Central memory CD4-positive, alpha-beta T cell (primary cell): ENCODE data around the gene TRIM67.
"Not testable (repeated sequence)": the region's sequence is repeated elsewhere in the genome, so short reads cannot be mapped to it uniquely, and the experiment has no call there.

Experiments used
- DNase-seq: peaks from one replicate; pipeline ENCODE4 v3.0.0; 2022

Gene TRIM67

DNA sequence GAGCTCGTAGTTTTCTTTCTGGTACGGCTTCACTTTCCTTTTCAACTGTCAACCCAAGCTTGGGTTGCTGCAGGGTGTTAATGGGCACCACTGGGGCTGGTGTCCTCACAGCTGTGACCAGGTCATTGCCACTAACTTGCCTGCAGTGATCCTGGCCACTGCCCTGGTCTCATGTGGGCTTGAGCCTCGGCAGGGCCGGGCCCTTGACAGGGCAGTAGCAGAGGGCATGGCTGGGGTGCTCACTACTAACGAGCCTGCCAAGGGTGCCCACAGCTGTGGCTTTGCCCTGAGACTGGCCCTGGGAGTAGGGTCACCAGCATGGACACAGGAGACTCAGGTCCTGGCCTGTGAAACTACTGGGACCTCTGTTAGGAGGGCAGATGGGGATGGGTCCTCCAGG, 47.7 kb downstream of the TRIM67 start:
- DNase-seq = no peak

DNA sequence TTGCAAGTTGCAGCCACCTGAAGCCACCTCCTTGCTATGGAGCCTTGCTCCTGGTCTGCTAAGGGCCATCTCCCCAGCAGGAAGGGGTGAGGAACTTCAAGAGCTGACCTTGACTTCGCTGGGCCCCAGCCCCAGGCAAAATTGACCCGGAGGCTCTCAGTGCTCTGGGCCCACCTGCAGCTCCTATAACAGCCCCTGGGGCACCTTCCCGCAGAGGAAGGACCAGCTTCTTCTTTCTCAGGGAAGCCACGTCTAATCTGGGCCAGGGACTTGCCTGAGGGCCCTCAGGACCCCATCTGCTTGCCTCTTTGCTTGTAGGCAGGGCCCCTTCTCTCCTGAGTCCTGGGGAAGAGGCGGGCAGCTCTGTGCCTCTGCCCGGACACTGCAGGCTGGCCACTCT, 48.3 kb downstream of the TRIM67 start:
- DNase-seq = no peak

DNA sequence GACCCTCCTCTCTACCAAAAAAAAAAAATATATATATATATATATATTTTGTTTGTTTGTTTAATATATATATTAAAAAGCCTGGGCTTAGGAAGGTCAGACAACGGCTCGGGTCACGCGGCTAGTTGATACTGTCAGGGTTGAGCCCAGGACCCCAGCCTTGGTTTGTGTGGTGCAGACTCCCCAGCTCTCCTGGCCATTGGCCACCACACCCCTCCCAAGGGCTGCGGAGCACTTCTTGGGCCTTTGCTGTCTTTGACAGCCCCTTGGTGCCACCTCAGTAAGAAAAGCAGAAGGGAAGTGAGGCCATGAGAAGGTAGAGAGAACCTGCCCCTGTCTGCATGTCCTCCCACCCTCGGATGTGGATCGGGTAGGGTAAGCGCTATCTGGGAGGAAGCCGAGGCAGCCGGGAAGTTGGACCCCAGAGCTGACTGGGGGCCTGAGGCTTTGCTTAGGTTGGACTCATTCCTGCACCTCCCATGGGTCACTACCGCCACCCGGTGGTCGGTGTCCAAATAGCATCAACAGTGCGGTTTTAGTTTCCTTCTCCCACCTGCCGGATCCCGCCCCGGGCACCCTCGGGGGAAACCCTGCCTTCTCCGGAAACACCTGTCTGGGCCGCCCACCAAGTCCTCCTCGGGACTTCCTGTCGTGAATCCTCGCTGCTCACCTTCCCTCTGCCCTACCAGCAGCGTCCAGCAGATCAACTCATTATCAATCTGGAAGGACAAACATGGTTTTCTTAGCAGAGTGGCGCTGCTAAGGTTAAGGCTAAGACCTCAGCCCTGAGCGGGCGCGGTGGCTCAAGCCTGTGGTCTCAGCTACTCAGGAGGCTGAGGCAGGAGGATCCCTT, 49.4 kb downstream of the TRIM67 start:
- peak; percentile 78 for DNase-seq

DNA sequence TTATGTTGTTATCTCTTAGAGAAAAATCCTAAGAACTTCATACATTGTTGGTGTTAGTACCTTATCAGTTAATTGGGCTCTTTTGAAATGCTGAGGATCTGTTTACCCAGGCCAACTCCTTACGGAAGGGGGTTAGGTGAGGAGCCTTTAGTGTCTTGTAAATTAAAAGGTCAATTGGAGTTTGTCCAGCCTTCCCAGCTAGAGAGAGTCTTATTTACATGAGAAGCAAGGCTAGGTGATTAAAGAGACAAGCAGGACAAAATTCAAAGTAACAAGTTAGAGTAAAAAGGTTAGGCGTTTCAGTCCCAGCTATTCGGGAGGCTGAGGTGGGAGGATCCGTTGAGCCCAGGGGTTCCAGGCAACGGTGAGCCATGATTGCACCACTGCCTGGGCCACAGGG, 50.4 kb downstream of the TRIM67 start:
- not testable (repeated sequence) for DNase-seq

DNA sequence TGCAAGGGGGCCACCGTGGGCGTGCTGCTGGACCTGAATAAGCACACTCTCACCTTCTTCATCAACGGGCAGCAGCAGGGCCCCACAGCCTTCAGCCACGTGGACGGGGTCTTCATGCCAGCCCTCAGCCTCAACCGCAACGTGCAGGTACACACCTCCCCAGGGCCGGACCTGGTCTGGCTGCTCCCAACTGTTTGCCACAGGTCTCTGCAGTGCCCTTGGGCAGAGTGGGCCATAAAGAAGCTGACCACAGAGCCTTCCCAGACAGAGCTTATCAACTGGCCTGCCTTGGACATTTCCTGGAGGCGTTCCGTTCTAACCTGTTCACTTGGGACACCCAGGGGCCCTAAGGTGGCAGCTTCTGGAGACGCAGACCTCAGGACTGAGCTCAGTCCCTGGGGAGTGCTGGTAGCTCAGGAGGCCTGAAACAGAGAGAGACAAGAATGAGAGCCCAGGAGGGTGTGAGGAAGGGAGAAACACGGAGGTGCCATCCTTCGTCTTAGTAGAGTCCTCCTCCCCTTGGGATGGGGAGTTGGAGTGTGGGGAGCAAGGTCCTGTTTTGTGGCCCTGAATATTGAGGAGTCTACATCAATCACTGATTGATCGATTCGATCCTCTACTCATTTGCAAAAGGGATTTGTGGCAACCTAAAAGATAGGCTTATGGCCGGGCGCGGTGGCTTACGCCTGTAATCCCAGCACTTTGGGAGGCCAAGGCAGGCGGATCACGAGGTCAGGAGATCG, 52.1 kb downstream of the TRIM67 start:
- DNase-seq = no peak

DNA sequence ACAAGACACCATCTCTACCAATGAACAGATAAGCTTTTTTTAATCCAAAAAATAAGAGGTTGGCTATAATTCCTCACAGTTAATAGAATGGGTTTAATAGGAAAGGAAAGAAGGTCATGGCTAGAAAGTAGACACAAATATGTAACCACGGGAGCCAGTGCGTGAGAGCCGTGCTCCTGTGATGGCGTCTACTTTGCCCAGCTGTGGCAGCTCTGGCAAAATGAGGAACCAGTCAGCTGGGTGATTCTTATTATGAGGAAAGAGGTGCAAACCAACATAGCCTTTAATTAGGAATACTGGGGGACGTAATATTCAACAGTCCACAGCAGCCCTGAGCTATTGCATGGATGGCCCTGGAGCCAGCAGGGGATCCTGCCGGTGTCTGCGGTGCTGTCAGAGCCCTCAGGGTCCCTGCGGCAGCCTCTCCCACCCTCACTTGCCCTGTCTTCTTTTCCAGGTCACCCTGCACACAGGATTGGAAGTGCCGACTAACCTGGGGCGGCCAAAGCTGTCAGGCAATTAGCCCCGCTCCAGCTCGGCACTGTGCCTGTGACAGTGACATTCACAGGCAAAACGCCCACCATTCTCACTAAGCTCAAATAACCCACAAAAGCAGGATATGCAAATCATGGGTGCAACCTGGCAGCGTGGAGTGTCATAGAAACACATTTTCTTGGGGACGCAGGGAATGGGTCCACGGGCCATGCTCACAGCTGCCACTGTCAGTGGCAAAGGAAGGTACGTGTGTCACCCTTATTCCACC, 53.2 kb downstream of the TRIM67 start:
- DNase-seq = no peak

DNA sequence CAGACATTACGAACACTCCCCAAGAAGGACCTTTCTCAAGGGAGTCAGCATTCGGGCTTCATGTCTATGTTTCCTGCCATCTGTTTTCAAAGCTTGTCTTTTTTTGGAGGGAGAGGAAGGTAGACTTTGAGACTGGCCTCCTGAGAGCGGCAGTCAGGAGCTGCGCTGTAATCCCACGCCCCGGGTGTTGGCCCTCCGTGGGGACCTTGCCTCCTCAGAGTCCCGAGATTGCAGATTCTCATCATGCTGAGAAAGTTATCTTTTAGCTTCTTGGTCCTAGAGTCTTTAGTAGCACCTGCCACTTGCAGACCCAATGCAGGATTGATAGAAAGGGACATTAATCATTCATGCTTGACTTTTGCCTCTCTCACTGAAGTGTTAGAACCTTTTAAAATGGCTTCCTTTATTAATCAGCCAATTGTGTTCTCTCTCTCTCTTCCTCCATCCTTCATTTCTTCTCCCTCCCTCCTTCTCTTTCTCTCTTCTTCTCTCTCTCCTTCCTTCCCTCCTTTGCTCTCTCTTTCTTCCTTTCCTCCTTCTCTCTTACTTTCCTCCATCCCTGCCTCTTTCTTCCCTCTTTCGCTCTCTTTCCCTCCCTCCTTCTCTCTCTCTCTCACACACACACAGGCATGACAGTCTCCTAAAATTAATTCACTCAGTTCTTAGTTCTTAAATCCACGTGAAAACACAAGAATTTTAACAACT, 54.0 kb downstream of the TRIM67 start:
- DNase-seq = no peak

DNA sequence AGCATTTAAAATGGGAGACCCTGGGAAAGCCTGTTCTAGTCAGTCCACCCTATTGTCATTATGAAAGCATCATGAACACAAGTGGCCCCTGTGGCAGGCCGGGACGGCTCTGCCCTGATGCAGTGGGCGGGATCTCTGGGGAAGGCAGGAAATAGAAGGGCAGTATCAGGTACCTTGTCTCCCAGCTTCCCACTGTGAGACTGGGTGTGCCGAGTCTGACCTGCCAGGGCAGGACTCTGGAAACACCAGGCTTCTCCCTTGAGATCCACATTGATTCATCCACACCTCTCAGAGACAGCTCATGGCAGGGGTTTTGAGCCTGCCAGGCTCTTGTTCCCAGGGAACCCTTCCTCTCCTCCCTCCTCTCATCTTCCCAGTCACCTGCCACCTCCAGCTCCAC, 54.6 kb downstream of the TRIM67 start:
- no peak for DNase-seq

DNA sequence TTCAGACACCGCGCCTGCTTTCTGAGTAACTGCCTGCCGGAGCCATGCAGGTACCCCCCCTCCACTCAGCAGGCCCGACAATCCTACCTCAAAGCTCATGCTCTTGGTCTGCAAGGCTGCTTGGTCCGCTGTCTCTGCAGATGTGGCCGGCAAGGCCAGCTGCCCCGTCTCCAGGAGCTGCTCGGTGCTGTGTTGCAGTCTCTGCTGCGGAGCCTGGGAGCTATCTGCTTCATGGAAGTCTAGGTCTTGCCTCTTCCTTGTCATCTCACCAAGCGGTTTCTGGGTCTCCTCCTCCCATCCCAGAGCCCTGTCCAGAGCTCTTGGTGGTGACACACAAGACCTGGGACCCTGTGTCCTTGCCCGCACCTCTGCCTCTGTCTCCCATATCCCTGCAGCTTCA, 55.2 kb downstream of the TRIM67 start:
- no peak for DNase-seq

DNA sequence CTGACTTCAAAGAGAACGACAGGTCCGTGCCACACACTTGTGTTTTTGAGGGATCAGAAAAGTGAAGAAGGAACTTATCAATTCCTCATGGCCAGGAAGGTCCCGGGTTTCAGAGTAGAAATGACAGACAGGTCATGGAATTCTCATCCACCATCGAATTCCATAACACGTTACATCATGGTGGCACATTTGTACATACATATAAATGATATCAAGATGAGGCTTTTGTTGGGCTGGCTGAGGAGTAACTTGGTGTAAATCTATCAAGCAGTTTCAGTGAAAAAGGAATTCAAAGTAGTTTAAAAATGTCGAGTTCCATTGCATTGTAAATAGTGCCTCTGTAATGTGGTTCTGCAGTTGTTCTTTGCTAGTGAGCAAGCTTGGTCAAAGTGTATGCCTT, 56.2 kb downstream of the TRIM67 start:
- DNase-seq = no peak

DNA sequence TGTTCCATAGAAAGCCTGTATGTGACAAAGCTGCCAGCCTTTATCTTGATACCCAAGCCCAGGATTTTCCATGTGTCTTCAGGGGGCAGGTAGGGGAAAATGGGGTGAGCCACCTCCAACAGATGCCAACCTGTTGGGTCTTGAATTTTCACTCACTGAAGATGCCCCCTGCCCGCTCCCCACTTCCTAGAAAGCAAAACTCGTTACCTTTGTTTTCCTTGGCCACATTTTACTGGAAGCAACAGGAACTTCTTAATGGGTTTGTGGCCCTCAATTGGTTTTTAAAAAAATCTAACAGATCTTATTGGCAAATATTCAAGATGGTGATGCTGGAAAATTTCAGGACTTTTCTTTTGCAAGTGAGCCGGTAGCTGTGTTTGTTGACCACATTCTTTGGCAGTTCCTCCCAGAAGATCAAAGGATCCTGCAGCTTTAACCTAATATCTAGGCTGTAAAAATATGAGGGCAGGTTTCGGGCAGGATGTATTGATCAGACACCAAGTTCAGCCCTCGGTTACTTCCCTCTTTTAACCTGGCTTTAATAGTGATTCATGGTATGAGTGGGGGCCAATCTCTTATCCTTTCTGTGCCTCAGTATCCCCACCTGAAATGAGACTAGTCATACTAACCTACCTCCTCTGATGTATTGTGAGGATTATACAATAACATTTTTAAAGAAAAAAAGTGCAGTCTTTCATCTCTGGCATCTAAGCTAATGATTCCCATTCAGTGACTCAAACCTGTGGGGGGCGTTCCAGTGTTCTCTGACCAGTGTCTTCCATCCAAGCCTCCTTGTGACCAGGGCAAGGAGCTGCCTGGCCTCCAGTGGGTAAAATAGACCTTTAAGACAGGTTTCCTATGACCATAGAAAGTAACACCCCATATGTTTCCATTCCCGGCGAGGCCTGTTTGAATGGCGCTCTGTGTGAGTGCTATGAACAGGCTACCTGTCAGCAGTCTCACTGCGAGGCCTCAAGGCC, 57.9 kb downstream of the TRIM67 start:
- DNase-seq = no peak

DNA sequence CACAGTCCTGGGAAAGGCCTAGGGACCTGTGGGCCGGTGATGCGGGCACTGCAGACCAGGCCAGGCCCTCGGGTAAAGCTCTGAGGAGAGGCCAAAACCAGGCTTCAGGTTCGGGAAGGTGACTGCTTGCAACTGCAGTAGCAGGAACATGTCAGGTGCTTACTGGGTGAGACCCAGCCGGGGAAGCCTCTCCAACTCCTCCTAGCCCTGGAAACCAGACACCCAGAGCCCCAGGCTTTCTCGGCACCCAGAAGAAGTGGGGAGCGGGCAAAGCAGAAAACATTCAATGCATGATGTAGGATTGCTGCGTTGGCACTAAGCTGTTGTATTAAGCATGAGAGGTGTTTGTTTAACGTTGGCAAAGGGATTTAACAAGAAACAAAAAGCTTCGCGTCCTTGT, 58.9 kb downstream of the TRIM67 start:
- DNase-seq = no peak

DNA sequence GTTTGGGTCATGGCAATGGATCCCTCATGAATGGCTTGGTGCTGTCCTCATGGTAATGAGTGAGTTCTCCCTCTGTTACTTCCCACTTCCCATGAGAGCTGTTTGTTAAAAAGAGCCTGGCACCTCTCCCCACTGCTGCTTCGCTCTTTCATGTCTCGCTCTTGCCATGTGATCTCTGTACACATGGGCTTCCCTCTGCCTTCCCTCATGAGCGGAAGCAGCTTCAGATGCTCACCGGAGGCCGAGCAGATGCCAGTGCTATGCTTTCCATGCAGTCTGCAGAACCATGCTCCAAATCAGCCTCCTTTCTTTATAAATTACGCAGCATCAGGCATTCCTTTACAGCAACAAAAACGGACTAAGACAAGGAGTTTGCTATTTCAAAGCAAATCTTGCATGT, 64.3 kb downstream of the TRIM67 start:
- no peak for DNase-seq

DNA sequence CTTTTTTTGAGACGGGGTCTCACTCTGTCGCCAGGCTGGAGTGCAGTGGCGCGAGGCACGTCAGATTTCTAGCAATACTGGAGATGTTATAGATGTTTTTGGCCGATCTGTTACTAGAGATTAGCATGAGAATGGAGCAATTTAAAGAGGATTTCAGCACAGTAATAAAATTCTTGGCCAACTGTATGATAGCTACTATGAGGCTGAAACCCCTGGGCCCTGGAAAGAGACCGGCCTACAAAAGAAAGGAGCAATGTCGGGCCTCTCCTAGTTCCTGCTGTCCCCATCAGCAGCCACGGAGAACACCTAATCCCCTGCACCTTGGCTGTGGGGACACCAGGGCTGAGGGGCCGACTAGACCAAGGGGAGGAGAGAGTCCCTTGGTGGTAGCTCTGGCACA, 69.7 kb downstream of the TRIM67 start:
- DNase-seq = no peak

DNA sequence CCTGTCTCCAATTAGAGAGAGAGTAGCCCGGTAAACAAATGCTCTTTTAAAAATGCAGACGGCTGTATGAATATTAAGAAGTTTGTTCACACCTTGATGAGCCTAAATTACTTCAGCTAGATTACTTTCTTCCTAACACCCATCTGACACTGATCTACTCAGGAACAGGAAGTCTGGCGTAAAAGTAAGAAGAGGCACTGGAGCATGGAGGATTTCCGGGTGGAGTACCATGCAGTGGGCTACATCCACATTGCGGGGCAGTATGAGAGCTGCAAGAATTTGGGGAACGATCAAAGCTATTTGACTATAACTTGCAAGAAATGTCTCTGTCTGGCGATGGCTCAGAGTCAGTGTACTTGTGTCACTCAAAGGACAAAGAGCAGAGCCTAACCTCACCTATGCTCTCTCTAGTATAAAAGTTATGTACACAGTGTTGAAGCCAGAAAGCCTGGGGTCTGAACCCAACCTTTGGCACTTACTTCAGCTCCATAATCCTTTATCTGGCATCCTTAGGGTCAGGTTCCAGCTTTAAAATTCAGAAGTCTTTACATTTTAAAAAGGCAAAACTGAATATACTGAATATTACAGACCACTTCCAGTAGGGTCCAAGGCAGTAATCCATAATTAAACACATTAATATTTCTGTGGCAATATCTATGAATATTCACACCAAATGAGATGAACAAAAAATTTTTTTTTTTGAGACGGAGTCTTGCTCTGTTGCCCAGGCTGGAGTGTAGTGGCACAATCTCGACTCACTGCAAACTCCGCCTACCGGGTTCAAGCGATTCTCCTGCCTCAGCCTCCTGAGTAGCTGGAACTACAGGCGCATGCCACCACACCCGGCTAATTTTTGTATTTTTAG, 71.2 kb downstream of the TRIM67 start:
- no peak for DNase-seq

DNA sequence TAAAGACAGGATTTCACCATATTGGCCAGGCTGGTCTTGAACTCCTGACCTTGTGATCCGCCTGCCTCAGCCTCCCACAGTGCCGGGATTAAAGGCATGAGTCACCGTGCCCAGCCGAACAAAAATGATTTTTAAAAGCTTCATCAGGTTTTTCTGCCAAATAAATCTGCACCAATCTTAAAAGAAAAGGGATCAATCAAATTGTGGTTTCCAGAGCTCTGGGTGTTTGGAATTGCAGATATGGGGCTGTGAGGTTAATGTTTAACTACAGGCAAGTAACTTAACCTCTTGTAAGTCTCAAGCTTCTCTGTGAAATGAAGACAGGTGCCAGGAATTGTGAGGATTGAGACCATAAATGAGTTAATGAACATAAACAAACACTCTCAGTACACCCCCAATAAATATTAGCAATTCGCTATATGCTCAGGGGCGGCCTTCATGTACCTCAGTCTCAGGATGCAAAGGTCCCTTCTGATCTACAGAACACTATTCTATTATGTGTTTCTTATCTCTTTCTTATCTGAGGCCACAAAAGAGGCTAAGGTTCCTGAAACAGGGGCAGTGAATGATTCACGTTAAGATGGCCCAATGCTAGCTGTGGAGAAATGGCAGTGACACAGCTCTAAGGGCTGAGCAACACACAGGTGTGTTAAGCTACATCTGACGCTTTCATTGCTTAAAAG, 72.0 kb downstream of the TRIM67 start:
- no peak for DNase-seq

DNA sequence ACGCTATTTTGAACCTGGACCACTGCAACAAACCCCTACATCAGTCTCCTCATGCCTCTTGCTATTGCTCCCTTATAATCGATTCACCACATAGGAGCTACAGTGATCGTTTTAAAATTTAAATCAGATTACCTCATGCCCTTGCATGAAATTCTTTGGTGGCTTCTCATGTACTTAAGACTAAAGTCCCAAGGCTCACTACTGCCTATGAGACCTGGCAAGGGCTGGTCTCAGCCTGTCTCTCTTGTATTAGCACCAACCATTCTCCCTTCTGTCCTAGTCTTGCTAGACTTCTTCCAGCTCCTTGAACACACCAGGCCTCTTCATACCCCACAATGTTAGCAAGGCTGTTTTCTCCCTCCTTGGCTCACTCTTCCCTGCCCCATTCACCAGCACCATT, 72.6 kb downstream of the TRIM67 start:
- DNase-seq = no peak

DNA sequence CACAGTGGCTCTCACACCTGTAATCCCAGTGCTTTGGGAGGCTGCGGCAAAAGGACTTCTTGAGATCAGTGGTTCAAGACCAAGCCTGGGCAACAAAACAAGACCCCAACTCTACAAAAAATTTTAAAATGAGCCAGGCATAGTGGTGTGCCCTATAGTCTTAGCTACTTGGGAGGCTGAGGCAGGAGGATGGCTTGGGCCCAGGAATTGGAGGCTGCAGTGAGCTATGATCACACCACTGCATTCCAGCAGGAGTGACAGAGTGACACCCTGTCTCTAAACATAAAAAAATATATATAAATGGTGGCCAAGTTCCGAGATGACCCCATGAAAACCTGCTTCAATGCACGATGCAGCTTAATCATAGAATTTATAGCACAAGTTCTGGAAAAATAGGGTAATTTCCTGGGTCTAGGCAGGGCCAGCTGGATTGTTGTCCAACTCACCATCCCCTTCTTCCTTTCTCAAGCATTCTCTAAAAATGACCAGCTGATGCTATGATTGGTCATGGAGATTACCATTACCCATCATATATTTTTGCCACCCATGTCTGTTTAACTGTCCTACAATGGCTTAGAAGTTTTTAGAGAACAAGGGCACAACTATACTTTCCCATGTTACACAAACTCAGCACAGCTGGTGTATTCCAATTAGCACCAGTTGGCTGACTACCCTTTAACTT, 73.8 kb downstream of the TRIM67 start:
- no peak for DNase-seq

DNA sequence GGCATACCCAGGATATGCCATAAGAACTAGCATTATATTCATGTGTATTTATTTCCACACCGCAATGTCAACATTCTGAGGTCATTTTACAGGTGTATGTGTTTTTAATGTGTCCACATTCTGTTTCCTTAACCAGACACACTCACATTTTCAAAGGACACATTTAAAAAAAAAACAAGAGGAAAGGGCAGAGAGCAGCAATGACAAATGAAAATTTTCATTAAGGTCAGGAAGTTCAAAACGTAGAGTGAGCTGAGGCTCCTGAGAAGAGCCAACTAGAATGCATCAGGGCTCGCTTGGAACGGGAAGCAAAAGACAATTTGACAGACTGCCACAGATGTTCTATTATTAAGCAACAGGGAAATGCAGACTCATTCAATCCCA, 74.3 kb downstream of the TRIM67 start:
- no peak for DNase-seq
